HG03039 (cell line): ENCODE measurements around the gene CNN1.
"Not testable (repeated sequence)": the region's sequence is repeated elsewhere in the genome, so short reads cannot be mapped to it uniquely, and the experiment has no call there.

Experiments
- ATAC-seq: cut with Tn5 transposase; IDR thresholded peaks from one replicate; pipeline ENCODE4 v1.9.1; 2021; ENCODE audit warnings: mild to moderate bottlenecking, moderate library complexity; ENCODE audit not compliant: unreplicated experiment

Gene CNN1

DNA sequence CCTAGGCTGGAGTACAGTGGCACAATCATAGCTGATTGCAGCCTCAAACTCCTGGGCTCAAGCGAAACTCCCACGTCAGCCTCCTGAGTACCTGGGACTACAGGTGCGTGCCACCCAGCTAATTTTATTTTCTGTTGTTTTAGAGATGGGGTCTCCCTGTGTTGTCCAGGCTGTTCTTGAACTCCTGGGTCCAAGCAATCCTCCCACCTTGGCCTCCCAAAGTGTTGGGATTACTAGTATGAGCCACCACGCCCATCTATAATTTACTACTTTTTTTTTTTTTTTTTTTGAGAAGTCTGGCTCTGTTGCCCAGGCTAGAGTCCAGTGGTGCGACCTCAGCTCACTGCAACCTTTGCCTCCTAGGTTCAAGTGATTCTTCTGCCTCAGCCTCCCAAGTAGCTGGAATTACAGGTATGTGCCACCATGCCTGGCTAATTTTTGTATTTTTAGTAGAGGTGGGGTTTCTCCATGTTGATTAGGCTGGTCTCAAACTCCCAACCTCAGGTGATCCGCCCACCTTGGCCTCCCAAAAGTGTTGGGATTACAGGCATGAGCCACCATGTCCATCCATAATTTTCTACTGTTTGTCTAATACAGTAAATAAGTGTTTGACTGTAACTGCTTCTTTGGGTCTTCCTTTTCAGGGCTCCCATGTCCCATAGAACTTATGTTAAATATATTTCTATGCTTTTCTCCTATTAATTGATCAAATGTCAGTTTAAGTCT is 25.6 kb downstream of the CNN1 start:
- not testable (repeated sequence) for ATAC-seq

DNA sequence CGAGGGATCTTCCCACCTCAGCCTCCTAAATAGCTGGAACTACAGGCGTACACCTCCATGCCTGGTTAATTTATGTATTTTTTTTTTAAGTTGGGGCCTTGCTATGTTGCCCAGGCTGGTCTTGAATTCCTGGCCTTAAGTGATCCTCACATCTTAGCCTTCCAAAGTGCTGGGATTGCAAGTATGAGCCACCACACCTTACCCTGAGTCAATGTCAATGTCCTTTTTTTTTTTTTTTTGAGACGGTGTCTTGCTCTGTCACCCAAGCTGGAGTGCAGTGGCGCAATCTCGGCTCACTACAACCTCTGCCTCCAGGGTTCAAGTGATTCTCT is 27.0 kb downstream of the CNN1 start:
- not testable (repeated sequence) for ATAC-seq

DNA sequence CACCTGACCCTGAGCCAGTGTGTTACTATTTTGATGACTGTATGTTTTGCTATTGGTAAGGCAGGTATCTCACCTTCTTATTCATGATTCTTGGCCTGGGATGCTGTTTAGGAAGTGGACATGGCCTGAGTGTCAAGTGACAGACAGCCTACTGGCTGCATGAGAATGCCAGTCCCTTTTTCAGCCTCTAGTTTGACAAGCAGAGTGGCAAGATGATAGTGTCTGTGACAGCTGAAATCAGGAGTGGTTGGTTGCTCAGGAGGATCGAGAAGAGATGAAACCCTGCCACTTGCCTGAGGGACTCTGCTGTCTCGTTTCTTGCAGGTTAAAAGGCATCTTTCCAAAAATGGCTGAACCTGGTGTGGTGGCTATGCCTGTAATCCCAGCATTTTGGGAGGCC is 27.5 kb downstream of the CNN1 start:
- ATAC-seq, result no peak

GRCh38 chr19:11570039-11570462 is 31.4 kb downstream of the CNN1 start:
- no peak for ATAC-seq

- not testable (repeated sequence) for ATAC-seq
These were observed 34.7 kb downstream of the CNN1 start for GRCh38 chr19:11573354-11573753.

GRCh38 chr19:11573763-11574162 is 35.1 kb downstream of the CNN1 start:
- not testable (repeated sequence) for ATAC-seq

DNA sequence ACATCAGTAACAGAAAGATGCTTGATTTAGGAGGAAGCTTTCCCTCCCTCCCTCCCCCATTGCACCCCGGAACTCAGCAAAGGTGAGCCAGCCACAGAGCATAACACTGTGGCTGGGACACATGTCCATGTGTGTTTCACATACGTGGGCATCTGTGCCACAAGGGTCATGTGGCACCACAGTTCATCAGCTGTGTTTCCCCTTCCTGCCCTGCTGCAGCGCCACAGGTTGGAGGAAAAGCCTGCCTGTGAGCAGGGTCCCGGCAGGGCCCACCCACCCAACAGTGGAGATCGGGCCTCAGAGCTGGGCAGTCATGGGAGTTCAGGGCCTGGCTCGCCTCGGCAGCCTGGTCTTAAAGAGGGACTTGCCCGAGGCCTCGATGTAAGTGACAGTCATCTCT is 36.0 kb downstream of the CNN1 start:
- no peak for ATAC-seq

GRCh38 chr19:11576227-11576626 is 37.6 kb downstream of the CNN1 start:
- no peak for ATAC-seq

GRCh38 chr19:11577451-11578257 is 39.0 kb downstream of the CNN1 start, which contains the start of gene ACP5:
ACP5 (minus strand) TSS chr19:11577645; CDS start chr19:11577317, 328 bp downstream.
- ATAC-seq, result no peak

DNA sequence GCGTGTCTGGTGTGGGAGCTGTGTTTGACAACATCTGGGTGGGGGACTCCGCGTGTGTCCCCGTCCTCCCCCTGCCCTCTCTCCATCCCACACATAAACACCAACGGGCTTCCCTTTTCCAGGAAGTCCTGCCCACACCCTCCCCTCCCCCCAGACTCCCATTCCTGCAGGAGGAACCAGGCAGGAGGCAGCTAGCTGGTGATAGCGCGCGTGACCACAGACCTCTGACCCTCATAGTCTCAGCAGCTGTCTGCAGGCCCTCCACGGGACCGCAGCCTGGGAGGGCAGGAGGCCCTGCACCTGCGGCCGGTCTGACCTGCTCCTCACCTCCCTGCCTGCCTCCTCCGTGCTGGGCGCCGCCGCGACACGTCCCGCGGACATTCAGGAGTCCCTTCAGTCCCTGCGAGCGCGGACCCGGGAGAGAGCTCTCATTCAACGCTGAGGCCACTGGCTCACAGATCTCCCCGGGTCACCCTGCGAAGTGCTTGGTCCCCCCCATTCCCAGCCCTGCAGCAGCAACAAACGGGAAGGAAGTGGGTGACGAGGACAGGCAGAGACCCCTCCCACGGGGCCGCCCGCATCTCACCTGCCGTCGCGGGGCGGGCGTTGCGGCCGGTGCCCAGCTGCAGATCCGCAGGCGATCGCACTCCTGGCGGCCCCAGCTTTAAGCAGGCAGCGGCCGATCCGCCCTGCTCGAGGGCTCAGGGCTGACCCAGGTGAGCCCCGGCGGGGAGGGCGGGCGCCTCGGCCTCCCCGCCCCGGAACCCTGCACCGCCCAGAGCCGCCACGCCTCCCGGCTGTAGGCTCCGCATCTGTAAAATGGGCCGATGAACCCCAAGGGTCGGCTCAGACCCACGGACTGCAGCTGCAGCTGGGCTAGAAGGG is 39.8 kb downstream of the CNN1 start:
- no peak for ATAC-seq

DNA sequence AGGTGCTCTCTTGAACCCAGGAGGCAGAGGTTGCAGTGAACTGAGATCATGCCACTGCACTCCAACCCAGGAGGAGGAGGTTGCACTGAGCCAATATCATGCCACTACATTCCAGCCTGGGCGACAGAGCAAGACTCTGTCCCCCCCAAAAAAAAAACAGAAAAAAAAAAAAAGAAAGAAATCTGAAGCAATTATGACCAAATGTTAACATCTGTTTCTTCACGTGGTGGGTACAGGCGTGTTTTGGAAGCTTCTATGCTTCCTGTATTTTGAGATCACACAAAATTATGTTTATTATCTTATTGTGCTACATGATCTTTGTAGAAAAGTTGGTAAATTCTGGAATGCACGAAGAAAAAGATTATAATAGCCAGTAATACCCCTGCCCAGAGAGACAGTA is 41.5 kb downstream of the CNN1 start:
- no peak for ATAC-seq

DNA sequence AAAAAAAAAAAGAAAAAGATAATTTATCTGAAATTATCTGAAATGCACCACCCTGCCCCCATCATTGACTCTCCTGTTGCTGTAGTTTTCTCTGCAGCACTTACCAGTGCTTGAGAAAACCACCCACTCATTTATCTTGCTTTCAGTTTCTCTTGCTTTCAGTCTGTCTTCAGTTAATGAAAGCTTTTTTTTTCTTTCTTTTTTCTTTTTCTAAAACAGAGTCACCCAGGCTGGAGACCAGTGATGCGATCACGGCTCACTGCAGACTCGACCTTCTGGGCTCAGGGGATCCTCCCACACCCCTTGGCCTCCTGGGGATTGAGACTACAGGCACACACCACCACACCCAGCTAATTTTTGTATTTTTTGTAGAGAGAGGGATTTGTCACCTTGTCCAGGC is 43.1 kb downstream of the CNN1 start:
- ATAC-seq, result peak; percentile 44

DNA sequence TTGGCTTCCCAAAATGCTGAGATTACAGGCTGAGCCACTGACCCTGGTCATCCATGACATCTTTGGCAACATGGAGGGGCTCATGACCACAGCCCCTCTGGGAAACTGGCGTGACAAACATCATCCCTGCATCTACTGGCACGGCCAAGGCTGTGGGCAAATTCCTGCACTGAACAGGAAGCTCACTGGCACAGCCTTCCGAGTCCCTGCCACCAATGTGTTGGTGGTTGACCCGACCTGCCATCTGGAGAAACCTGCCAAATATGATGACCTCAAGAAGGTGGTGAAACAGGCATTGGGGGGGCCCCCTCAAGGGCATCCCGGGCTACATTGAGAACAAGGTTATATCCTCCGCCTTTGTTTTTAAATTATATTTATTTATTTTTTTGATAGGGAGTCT is 47.7 kb downstream of the CNN1 start:
- ATAC-seq, result no peak

DNA sequence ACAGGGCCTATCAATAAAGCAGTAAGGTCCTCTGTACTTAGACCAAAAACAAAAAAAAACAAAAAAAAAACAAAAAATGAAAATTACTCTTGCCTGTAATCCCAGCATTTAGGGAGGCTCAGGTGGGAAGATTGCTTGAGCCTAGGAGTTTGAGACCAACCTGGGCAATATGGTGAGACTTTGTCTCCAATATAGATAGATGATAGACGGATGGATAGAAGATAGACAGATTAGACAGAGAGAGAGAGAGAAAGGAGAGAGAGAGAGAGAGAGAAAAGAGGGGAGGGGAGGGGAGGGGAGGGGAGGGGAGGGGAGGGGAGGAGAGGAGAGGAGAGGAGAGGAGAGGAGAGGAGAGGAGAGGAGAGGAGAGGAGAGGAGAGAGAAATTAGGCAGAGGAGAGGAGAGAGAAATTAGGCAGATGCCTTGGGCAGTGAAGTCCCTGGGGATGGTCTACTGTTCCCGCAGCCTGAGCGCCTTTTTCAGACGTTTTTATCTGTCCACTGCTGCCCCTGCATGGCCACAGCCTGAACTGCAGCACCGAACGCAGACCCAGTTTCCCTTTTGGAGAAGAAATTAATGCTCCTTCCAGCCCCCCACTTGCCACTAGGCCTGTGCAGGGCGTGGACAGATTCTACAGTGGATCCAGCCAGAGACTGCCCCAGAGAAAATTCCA is 48.8 kb downstream of the CNN1 start:
- no peak for ATAC-seq

GRCh38 chr19:11587975-11588631 is 49.5 kb downstream of the CNN1 start:
- ATAC-seq, result no peak

- ATAC-seq, result no peak
These were observed 55.4 kb downstream of the CNN1 start for GRCh38 chr19:11594084-11594483.

- no peak for ATAC-seq
These were observed 57.5 kb downstream of the CNN1 start for GRCh38 chr19:11596156-11596555.

DNA sequence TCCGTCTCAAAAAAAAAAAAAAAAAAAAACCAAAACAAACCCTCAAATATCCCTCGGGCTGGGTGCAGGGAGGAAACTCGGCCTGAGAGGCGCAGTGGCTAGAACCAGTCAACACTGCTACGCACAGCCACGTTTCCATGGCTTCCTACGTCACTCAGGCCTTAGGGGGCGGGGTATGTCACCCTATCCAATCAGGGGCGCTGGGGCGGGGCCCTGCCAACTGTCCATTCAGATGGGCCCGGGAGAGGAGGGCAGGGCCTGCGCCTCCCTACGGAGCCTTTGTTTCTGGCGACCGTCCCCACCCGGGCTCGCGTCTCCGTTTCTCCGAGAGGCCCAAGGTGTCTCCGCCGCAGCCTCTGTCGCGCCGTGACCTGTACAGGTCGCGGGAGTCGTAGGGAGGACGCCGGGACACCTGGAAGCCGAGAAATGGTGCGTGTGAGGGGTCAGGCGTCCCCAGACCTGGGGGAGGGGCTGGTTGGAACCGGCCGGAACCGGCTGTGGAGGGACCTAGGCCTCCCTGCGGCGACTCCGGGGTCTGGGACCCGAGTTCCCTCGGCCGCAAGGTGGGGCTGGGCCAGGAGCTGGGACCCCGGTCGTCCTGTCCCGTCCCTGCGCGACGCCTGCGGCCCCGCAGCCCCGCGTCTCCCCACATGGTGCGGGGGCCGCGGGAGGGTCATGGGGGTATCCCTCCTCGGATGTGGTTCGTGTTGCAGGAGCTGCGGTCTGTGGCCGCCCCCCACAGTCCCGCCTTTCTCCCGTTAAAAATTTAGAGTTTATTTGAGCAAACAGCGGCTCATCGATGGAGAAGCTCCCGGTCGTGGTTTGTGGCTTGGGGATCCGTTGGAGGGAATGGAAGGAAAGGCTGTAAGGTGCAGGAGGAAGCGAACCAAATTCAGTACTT is 58.8 kb downstream of the CNN1 start, which contains the start of gene ZNF627:
ZNF627 (plus strand) TSS at position 282 of the 901 bp plus-strand sequence; CDS start at position 427, 145 bp downstream.
- peak; percentile 98 for ATAC-seq

- no peak for ATAC-seq
These were observed 59.4 kb downstream of the CNN1 start for GRCh38 chr19:11598103-11598483.
